ENCODE data around the gene BCAN. TPM values are rescaled to one million over a fixed set of nuclear protein-coding genes. Genes with fewer than 3 reads are reported as not detected.
A peak's percentile ranks its signal among the peaks of the same experiment; 100 is the strongest.

BCAN gene
- total RNA-seq, 1 experiment from 2014 or later = not detected

DNA sequence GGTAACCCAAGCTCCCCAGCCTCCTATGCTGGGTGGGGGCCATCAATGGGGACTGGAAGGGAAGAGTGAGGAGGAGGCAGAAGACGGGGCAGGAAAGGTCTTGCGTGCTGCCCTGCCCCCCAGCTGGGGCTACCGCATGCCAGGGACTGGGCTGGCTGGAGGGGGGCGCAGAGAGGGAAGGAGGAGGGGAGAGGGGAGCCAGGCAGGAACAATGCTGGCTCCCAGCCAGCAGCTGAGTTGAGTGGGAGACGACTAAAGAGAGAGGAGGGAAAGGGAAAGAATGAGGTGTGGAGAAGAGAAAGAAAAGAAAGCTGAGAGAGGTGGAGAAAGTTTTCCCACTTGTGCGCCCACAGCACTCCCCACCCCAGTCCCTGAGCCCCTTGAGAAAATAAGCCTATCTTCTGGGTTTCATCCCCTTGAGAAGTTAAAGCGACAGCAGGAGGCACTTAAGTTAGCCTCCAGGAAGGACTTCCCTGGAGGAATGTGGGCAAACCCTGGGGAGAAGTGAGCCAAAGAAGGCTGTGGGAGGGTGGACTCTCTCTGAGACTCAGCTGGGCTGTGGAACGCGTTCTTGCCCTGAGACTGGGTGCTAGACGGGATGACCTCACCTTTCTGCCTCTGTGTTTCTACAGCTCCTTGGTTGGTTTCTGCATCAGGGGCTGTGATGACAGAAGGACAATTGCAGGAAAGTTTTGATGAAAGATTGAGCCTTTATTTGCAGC, 48.2 kb downstream of the BCAN start:
- peak overlapping the region; percentile 95 for H3K4me2 ChIP-seq
- CTCF ChIA-PET = interaction anchor here (0.5 to 6.3 kb wide), 12 partner anchors 12 to 237 kb away, joined by 3 to 109 read pairs (median 7); partner anchors contain the start of genes CRABP2, ISG20L2, METTL25B and PRCC

DNA sequence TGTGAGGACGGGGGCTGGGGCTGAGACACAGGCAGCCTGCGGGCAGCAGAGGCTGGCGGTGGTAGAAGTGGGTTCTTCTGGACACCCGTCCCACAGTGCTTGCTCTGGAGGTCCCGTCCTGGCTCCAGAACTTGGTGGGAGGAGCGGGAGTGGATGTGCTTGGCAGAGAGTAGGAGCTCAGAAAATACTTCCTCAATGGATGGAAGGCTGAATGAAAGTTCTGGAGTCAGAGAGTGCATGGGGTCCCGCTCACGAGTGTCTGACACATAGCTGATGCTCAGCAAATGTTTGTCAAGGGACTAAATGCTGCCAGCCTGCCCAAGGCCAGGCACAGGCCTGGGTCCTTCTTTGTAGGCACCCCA, 48.7 kb downstream of the BCAN start:
- Histone ChIP-seq H3K27ac (peak overlapping the region; percentile 94), H3K4me2 (peak overlapping the region; percentile 95), H3K79me2 (ENCODE audit: low read depth) (no peaks in the 10 kb centered on the region), H4K20me1 (ENCODE audit: insufficient read depth) (no peaks in the 10 kb centered on the region), H3K9me3 (ENCODE audit: insufficient read depth, low read depth) (no peaks in the 10 kb centered on the region), H2AFZ (no peak overlapping the region), H3K4me1 (replicated peaks; ENCODE audit: insufficient read depth) (peaks cover 76% of the 10 kb centered on the region), H3K4me3 (no peak overlapping the region), H3K36me3 (ENCODE audit: low read depth) (no peaks in the 10 kb centered on the region), H3F3A (ENCODE audit: insufficient read depth, low read depth) (peaks cover 54% of the 10 kb centered on the region), H3K9me2 (ENCODE audit: insufficient read depth) (no peaks in the 10 kb centered on the region), H3K27me3 (ENCODE audit: insufficient read depth, low read depth) (no peaks in the 10 kb centered on the region)
- TF ChIP-seq, protein P1, sequence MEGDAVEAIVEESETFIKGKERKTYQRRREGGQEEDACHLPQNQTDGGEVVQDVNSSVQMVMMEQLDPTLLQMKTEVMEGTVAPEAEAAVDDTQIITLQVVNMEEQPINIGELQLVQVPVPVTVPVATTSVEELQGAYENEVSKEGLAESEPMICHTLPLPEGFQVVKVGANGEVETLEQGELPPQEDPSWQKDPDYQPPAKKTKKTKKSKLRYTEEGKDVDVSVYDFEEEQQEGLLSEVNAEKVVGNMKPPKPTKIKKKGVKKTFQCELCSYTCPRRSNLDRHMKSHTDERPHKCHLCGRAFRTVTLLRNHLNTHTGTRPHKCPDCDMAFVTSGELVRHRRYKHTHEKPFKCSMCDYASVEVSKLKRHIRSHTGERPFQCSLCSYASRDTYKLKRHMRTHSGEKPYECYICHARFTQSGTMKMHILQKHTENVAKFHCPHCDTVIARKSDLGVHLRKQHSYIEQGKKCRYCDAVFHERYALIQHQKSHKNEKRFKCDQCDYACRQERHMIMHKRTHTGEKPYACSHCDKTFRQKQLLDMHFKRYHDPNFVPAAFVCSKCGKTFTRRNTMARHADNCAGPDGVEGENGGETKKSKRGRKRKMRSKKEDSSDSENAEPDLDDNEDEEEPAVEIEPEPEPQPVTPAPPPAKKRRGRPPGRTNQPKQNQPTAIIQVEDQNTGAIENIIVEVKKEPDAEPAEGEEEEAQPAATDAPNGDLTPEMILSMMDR (conservative IDR thresholded peaks at IDR 0.05) = no peak
- TF ChIP-seq EZH2 (IDR thresholded peaks at IDR 0.05; ENCODE audit: low read depth) = no peak
- no TSS peak for BruUV-seq (replicated peaks)
- POLR2A ChIA-PET (ENCODE audit: unreplicated experiment) = interaction anchor here (0.5 to 0.8 kb wide), 3 partner anchors 15 to 36 kb away, joined by 3 to 10 read pairs (median 4); partner anchors contain the start of gene CRABP2
- intact Hi-C loops (cut with micrococcal nuclease; ENCODE audit: unreplicated experiment) = loop anchor here (5.0 to 10.0 kb wide), 3 partner anchors 77 to 444 kb away; partner anchors contain the start of genes ETV3, MEF2D and PRCC
- CTCF ChIA-PET = interaction anchor here (1.7 to 6.3 kb wide), 6 partner anchors 14 to 169 kb away, joined by 6 to 109 read pairs (median 16); partner anchors contain the start of genes CRABP2, ISG20L2 and METTL25B
- DNase-seq = no peak

More for the DNA sequence above, 48.2 kb downstream of the BCAN start:
- TF ChIP-seq, protein P1 (conservative IDR thresholded peaks at IDR 0.05) = no peak
- no peak for TF ChIP-seq EZH2 (IDR thresholded peaks at IDR 0.05; ENCODE audit: low read depth)
- no peaks in the 10 kb centered on the region for H4K20me1 ChIP-seq (ENCODE audit: insufficient read depth)
- no peak overlapping the region for H2AFZ ChIP-seq
- H3K36me3 ChIP-seq (ENCODE audit: low read depth) = no peaks in the 10 kb centered on the region
- POLR2A ChIA-PET (ENCODE audit: unreplicated experiment) = interaction anchor here (0.5 to 1.2 kb wide), 8 partner anchors 13 to 38 kb away, joined by 3 to 12 read pairs (median 4); partner anchors contain the start of genes CRABP2, ISG20L2 and METTL25B
- DNase-seq = no peak
- no TSS peak for BruUV-seq (replicated peaks)
- peaks cover 81% of the 10 kb centered on the region for H3K4me1 ChIP-seq (replicated peaks; ENCODE audit: insufficient read depth)
- H3K4me3 ChIP-seq = no peak overlapping the region
- no peaks in the 10 kb centered on the region for H3K79me2 ChIP-seq (ENCODE audit: low read depth)
- H3K27ac ChIP-seq = peak overlapping the region; percentile 94; the same call in 1 of the 2 replicates
- no peaks in the 10 kb centered on the region for H3K27me3 ChIP-seq (ENCODE audit: insufficient read depth, low read depth)
- H3K9me2 ChIP-seq (ENCODE audit: insufficient read depth) = no peaks in the 10 kb centered on the region
- intact Hi-C loops (cut with micrococcal nuclease; ENCODE audit: unreplicated experiment) = loop anchor here (1.0 to 10.0 kb wide), 9 partner anchors 16 to 445 kb away; partner anchors contain the start of genes ETV3, INSRR, MEF2D and PRCC
- H3F3A ChIP-seq (ENCODE audit: insufficient read depth, low read depth) = peaks cover 59% of the 10 kb centered on the region
- no peaks in the 10 kb centered on the region for H3K9me3 ChIP-seq (ENCODE audit: insufficient read depth, low read depth)

DNA sequence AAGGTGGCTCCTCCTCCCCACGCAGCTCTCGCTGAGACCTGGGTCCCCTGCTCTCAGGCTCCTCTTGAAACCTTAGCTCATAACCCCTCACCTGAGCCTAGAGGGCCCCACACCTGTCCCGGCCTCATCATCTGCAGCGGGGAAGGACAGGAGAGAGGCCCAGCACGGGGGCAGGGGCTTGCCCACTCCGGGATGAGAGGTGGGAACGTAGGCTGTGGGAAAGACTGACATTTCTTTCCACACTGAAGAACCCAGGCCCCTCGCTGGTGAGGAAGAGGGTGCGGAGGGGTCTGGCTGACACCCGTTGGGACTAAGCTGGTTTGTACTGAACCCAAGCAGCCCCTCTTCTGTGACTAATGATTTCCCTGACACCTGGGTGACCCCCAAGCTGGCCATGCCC, 49.3 kb downstream of the BCAN start:
- Histone ChIP-seq H2AFZ (no peak overlapping the region), H3K27ac (peak overlapping the region; percentile 94)

More for the DNA sequence above, 49.3 kb downstream of the BCAN start:
- peaks cover 50% of the 10 kb centered on the region for H3F3A ChIP-seq (ENCODE audit: insufficient read depth, low read depth)
- POLR2A ChIA-PET (ENCODE audit: unreplicated experiment) = interaction anchor here (0.6 to 1.2 kb wide), 3 partner anchors 12 to 14 kb away, joined by 7 to 28 read pairs (median 10); partner anchors contain the start of gene CRABP2
- peak overlapping the region; percentile 46; the same call in 1 of the 2 replicates for H3K4me3 ChIP-seq
- no peak for TF ChIP-seq EZH2 (IDR thresholded peaks at IDR 0.05; ENCODE audit: low read depth)
- TF ChIP-seq, protein P1 (conservative IDR thresholded peaks at IDR 0.05) = no peak
- CTCF ChIA-PET = interaction anchor here (1.0 to 6.3 kb wide), 4 partner anchors 14 to 63 kb away, joined by 5 to 109 read pairs (median 14); partner anchors contain the start of gene CRABP2
- H3K36me3 ChIP-seq (ENCODE audit: low read depth) = no peaks in the 10 kb centered on the region
- no peak for DNase-seq
- no peaks in the 10 kb centered on the region for H3K27me3 ChIP-seq (ENCODE audit: insufficient read depth, low read depth)
- no peaks in the 10 kb centered on the region for H3K9me3 ChIP-seq (ENCODE audit: insufficient read depth, low read depth)
- H3K4me2 ChIP-seq = peak overlapping the region; percentile 95
- no peaks in the 10 kb centered on the region for H4K20me1 ChIP-seq (ENCODE audit: insufficient read depth)
- BruUV-seq (replicated peaks) = no TSS peak
- no peaks in the 10 kb centered on the region for H3K79me2 ChIP-seq (ENCODE audit: low read depth)
- peaks cover 70% of the 10 kb centered on the region for H3K4me1 ChIP-seq (replicated peaks; ENCODE audit: insufficient read depth)
- H3K9me2 ChIP-seq (ENCODE audit: insufficient read depth) = no peaks in the 10 kb centered on the region
- intact Hi-C loops (cut with micrococcal nuclease; ENCODE audit: unreplicated experiment) = loop anchor here (5.0 to 10.0 kb wide), 3 partner anchors 76 to 444 kb away; partner anchors contain the start of genes ETV3, MEF2D and PRCC
